Stimulated activated memory B cell treated with anti-CD40 and anti-IgM and Interleukin-4, amounts not matched to agents 10 μg/mL and 1 μg/mL and 100 μg/mL, for 72 hours (primary cell): Measurements from ENCODE around the gene FER.
"Not testable (repeated sequence)": the region's sequence is repeated elsewhere in the genome, so short reads cannot be mapped to it uniquely, and the experiment has no call there.

Source experiments
- ATAC-seq: fragments of 150-1000 bp; cut with Tn5 transposase; 2 replicates; pipeline ENCODE4 v1.10.0; 2021
- H3K27ac Mint-ChIP-seq: one replicate; pipeline ENCODE4 v1.8.0; 2022; ENCODE audit warnings: mild to moderate bottlenecking, mixed read lengths
- H3K27me3 Mint-ChIP-seq: one replicate; pipeline ENCODE4 v1.8.0; 2022; ENCODE audit warnings: mixed read lengths
- H3K36me3 Mint-ChIP-seq: one replicate; pipeline ENCODE4 v1.8.0; 2022; ENCODE audit warnings: mixed read lengths
- H3K4me1 Mint-ChIP-seq: one replicate; pipeline ENCODE4 v1.8.0; 2022; ENCODE audit warnings: mixed read lengths
- H3K4me3 Mint-ChIP-seq: one replicate; pipeline ENCODE4 v1.8.0; 2022; ENCODE audit warnings: mild to moderate bottlenecking, moderate library complexity, mixed read lengths
- H3K9me3 Mint-ChIP-seq: one replicate; pipeline ENCODE4 v1.8.0; 2022; ENCODE audit warnings: mixed read lengths

Gene FER

DNA sequence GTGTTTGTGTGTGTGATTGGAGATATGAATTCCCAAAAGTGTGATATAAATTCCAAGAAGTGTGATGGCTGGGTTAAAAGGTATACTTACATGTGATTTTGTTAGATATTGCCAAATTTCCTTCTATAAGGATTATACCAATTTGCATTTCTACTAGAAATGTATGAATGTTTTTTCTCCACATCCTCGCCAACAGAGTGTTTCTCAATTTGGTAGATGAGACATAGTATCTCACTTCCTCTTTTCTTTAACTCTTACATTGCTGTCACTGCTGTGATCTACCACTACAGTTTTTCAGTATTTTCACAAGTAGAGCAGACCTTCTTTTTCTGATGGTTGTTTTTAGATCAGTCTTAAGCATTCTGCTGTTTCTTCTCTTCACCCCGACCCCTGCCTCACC lies 111.3 kb downstream of the FER start:
- Mint-ChIP-seq H3K4me1 (peaks cover 17% of the 10 kb centered on the region), H3K9me3 (peaks cover 3% of the 10 kb centered on the region), H3K4me3 (no peak overlapping the region), H3K36me3 (peaks cover 5% of the 10 kb centered on the region), H3K27ac (no peak overlapping the region), H3K27me3 (no peaks in the 10 kb centered on the region)
- ATAC-seq: peak; percentile 79

- H3K27me3 Mint-ChIP-seq: no peaks in the 10 kb centered on the region
- peaks cover 17% of the 10 kb centered on the region for H3K4me1 Mint-ChIP-seq
- H3K4me3 Mint-ChIP-seq: no peak overlapping the region
- H3K9me3 Mint-ChIP-seq: no peaks in the 10 kb centered on the region
- no peak overlapping the region for H3K27ac Mint-ChIP-seq
- H3K36me3 Mint-ChIP-seq: peaks cover 6% of the 10 kb centered on the region
- ATAC-seq: no peak
Observed at GRCh38 chr5:108862211-108862610, 114.5 kb downstream of the FER start.

GRCh38 chr5:108866097-108866496 lies 118.4 kb downstream of the FER start:
- not testable (repeated sequence) for H3K4me1 Mint-ChIP-seq, ATAC-seq, H3K27ac Mint-ChIP-seq, H3K27me3 Mint-ChIP-seq, H3K4me3 Mint-ChIP-seq, H3K9me3 Mint-ChIP-seq
- peaks cover 21% of the 10 kb centered on the region for H3K36me3 Mint-ChIP-seq

DNA sequence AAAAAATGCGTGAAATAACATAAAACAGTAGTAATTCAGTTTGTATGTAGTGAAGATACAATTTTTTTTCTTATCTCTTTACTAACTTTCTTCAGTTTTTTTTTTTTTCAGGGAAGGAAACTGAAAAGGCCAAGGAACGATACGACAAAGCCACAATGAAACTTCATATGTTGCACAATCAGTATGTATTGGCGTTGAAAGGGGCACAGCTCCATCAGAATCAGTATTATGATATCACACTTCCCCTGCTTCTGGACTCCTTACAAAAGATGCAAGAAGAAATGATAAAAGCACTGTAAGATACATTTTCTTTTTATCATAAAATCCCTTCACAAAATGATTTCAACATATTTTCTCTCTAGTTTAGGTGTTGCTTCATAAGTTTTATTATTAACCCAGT lies 120.0 kb downstream of the FER start:
- H3K27ac Mint-ChIP-seq: no peak overlapping the region
- H3K4me3 Mint-ChIP-seq: no peak overlapping the region
- H3K9me3 Mint-ChIP-seq: no peaks in the 10 kb centered on the region
- H3K27me3 Mint-ChIP-seq: no peaks in the 10 kb centered on the region
- no peaks in the 10 kb centered on the region for H3K4me1 Mint-ChIP-seq
- peaks cover 21% of the 10 kb centered on the region for H3K36me3 Mint-ChIP-seq
- ATAC-seq: no peak

- Mint-ChIP-seq H3K9me3 (no peaks in the 10 kb centered on the region), H3K27me3 (no peaks in the 10 kb centered on the region), H3K4me3 (no peak overlapping the region), H3K4me1 (no peaks in the 10 kb centered on the region), H3K27ac (no peak overlapping the region), H3K36me3 (peaks cover 21% of the 10 kb centered on the region)
- ATAC-seq: no peak
Observed at GRCh38 chr5:108869066-108869465, 121.4 kb downstream of the FER start.

DNA sequence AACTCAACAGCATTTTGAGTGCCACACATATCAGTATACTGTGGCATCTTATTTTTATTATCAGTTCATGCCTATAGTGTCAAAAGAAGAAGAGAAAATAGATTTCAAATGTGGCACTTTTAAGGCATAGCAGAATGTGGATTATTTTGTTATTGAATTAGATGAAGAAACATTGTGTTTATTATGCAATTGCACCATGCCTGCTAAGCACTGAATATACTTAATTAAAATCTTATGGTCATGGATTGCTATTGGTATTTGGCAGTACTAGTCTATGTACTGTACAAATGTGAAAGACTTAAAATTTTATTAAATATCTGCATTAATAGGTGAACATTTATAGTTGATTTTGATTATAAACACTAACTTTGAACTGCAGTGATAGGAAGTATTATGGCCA lies 128.8 kb downstream of the FER start:
- H3K27ac Mint-ChIP-seq: no peak overlapping the region
- ATAC-seq: no peak
- peaks cover 23% of the 10 kb centered on the region for H3K36me3 Mint-ChIP-seq
- H3K4me1 Mint-ChIP-seq: no peaks in the 10 kb centered on the region
- no peak overlapping the region for H3K4me3 Mint-ChIP-seq
- no peaks in the 10 kb centered on the region for H3K27me3 Mint-ChIP-seq
- peaks cover 3% of the 10 kb centered on the region for H3K9me3 Mint-ChIP-seq

DNA sequence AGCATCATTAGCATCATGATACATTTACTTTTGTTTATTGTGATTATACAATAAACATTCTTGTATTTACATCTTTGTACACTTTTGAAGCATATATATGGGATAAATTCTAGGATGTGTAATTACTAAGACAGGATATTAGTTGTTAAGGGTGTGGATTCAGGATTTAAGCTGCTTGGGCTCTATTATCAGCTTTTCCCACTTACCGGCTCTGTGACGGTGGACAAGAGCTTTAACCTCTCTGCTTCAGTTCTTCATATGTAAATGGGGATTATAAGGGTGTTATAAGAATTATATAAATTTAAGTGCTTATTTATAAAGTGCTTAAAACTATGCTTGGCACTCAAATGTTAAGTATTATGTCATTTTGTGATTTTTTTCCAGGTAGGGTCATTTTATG lies 131.1 kb downstream of the FER start:
- ATAC-seq: no peak
- peaks cover 28% of the 10 kb centered on the region for H3K36me3 Mint-ChIP-seq
- H3K27ac Mint-ChIP-seq: no peak overlapping the region
- H3K4me1 Mint-ChIP-seq: no peaks in the 10 kb centered on the region
- H3K9me3 Mint-ChIP-seq: peaks cover 3% of the 10 kb centered on the region
- H3K4me3 Mint-ChIP-seq: no peak overlapping the region
- no peaks in the 10 kb centered on the region for H3K27me3 Mint-ChIP-seq

GRCh38 chr5:108881133-108881532 lies 133.4 kb downstream of the FER start:
- H3K9me3 Mint-ChIP-seq: peaks cover 3% of the 10 kb centered on the region
- H3K4me3 Mint-ChIP-seq: no peak overlapping the region
- no peaks in the 10 kb centered on the region for H3K27me3 Mint-ChIP-seq
- ATAC-seq: no peak
- H3K4me1 Mint-ChIP-seq: no peaks in the 10 kb centered on the region
- H3K27ac Mint-ChIP-seq: no peak overlapping the region
- H3K36me3 Mint-ChIP-seq: peaks cover 45% of the 10 kb centered on the region

GRCh38 chr5:108884736-108885135 lies 137.0 kb downstream of the FER start:
- H3K4me3 Mint-ChIP-seq: no peak overlapping the region
- H3K27ac Mint-ChIP-seq: no peak overlapping the region
- no peaks in the 10 kb centered on the region for H3K4me1 Mint-ChIP-seq
- peaks cover 3% of the 10 kb centered on the region for H3K9me3 Mint-ChIP-seq
- no peaks in the 10 kb centered on the region for H3K27me3 Mint-ChIP-seq
- ATAC-seq: no peak
- peaks cover 33% of the 10 kb centered on the region for H3K36me3 Mint-ChIP-seq

GRCh38 chr5:108898257-108898656 lies 150.6 kb downstream of the FER start:
- no peaks in the 10 kb centered on the region for H3K27me3 Mint-ChIP-seq
- no peak overlapping the region for H3K4me3 Mint-ChIP-seq
- ATAC-seq: no peak
- H3K36me3 Mint-ChIP-seq: peaks cover 40% of the 10 kb centered on the region
- H3K4me1 Mint-ChIP-seq: peaks cover 4% of the 10 kb centered on the region
- H3K9me3 Mint-ChIP-seq: peaks cover 5% of the 10 kb centered on the region
- no peak overlapping the region for H3K27ac Mint-ChIP-seq

- no peaks in the 10 kb centered on the region for H3K27me3 Mint-ChIP-seq
- H3K27ac Mint-ChIP-seq: no peak overlapping the region
- peaks cover 4% of the 10 kb centered on the region for H3K4me1 Mint-ChIP-seq
- no peak for ATAC-seq
- H3K9me3 Mint-ChIP-seq: peaks cover 5% of the 10 kb centered on the region
- no peak overlapping the region for H3K4me3 Mint-ChIP-seq
- H3K36me3 Mint-ChIP-seq: peaks cover 35% of the 10 kb centered on the region
Observed at GRCh38 chr5:108898707-108899106, 151.0 kb downstream of the FER start.

- not testable (repeated sequence) for H3K9me3 Mint-ChIP-seq, H3K27ac Mint-ChIP-seq, ATAC-seq, H3K4me1 Mint-ChIP-seq, H3K4me3 Mint-ChIP-seq, H3K27me3 Mint-ChIP-seq
- peaks cover 30% of the 10 kb centered on the region for H3K36me3 Mint-ChIP-seq
Observed at GRCh38 chr5:108899244-108899643, 151.5 kb downstream of the FER start.

DNA sequence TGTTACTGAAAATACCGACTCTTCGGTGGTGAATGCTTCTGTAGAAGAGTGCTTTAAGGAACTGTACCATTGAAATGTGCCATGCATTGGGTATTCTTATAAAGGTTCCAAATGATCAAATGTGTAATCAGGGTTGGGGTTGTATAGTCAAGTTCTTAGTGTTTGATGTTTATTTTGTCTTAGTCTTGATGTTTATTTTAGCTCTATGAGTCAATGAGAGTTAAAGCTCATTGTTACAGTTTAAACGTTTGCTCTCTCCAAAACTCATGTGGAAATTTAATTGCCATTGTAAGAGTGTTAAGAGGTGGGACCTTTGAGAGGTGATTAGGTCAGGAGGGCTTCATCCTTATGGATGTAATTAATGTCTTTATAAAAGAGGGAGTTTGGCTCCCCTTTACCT lies 153.0 kb downstream of the FER start:
- Mint-ChIP-seq H3K4me3 (no peak overlapping the region), H3K27me3 (no peaks in the 10 kb centered on the region), H3K9me3 (peaks cover 2% of the 10 kb centered on the region), H3K36me3 (peaks cover 19% of the 10 kb centered on the region), H3K4me1 (peaks cover 4% of the 10 kb centered on the region), H3K27ac (no peak overlapping the region)
- no peak for ATAC-seq

DNA sequence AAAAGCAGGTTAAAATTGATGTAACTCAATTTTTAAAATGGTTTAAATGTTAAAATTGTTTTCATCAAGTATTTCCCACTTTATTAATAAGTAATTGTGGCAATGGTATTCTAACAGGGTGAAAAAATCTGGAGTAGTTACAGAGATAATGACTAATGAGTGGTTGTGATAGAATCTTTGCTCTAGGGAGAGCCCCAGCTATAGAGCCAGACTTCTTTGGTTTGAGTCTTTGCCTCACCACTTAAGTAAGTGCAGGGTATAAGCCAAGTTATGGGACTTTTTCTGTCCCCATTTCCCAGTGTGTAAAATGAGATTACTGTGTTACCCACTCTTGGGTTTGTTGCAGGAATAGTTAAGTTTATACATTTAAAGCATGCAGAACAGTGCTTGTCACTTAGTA lies 158.1 kb downstream of the FER start:
- no peak for ATAC-seq
- Mint-ChIP-seq H3K27me3 (no peaks in the 10 kb centered on the region), H3K27ac (no peak overlapping the region), H3K9me3 (peaks cover 4% of the 10 kb centered on the region), H3K4me1 (peaks cover 6% of the 10 kb centered on the region), H3K4me3 (no peak overlapping the region), H3K36me3 (peaks cover 24% of the 10 kb centered on the region)

GRCh38 chr5:108910627-108911026 lies 162.9 kb downstream of the FER start:
- Mint-ChIP-seq H3K4me3 (no peak overlapping the region), H3K36me3 (peaks cover 47% of the 10 kb centered on the region), H3K27ac (peak overlapping the region; percentile 74), H3K4me1 (peaks cover 15% of the 10 kb centered on the region), H3K9me3 (peaks cover 4% of the 10 kb centered on the region), H3K27me3 (no peaks in the 10 kb centered on the region)
- ATAC-seq: no peak

GRCh38 chr5:108911055-108911454 lies 163.4 kb downstream of the FER start:
- Mint-ChIP-seq H3K4me1 (peaks cover 15% of the 10 kb centered on the region), H3K36me3 (peaks cover 47% of the 10 kb centered on the region), H3K9me3 (peaks cover 4% of the 10 kb centered on the region), H3K4me3 (peak overlapping the region; percentile 14), H3K27ac (peak overlapping the region; percentile 74), H3K27me3 (no peaks in the 10 kb centered on the region)
- ATAC-seq: peak; percentile 67

DNA sequence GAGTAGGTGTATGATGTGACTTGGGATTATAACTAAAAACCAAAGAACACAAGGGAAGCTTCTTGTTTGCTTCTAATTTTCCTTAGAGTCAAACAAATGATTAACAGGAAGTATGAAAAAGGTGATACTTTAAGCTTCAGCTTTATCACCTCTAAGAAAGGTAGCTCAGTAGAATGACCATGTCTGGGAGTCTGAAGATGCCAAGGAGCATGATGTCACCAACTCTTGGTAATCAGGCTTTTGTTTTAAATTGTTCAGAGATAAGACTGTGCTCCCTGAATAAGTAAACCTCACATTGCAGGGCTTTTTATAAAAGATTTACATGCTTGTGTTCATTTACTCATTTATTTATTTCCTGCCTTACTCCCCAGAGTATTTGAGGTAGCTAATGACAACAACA lies 169.9 kb downstream of the FER start:
- peak overlapping the region; percentile 33 for H3K27ac Mint-ChIP-seq

More for the DNA sequence above, 169.9 kb downstream of the FER start:
- H3K9me3 Mint-ChIP-seq: no peaks in the 10 kb centered on the region
- no peak for ATAC-seq
- no peaks in the 10 kb centered on the region for H3K4me1 Mint-ChIP-seq
- peaks cover 11% of the 10 kb centered on the region for H3K36me3 Mint-ChIP-seq
- H3K4me3 Mint-ChIP-seq: no peak overlapping the region
- no peaks in the 10 kb centered on the region for H3K27me3 Mint-ChIP-seq
